ENCODE data around the gene AXIN1.

Gene AXIN1

DNA sequence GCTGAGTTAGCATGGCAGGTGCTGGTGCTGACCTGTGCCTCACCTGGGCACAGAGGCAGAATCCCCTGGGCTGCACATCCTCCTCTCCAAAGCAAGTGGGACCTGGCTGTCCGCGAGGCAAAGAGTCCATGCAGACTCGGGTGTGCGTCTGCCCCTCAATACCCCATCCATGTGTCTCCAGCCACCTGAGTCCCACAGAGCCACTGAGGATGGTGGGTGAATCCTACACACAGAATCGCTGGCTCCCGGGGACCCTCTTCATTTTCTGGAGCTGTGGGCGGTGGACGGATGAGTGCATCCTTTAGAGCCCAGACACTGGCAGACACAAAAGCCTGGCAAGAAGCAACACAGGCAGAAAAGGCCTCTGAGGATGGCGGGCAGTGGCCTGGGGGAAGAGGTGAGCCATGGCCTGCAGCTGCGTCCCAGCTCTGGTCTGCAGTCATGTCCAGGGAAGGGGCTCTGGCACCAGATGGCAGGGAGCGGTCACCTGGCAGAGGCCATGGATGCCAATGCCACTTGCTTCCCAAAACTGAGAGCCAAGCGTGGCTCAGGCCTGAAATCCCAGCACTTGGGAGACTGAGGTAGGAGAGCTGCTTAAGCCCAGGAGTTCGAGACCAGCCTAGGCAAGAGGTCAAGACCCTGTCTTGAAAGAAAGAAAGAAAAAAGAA lies 29.9 kb downstream of the AXIN1 start:
- WGBS, result 96% methylated on average over 13 of the region's 13 CpGs
- H3K9ac ChIP-seq (ENCODE audit: low read depth, low read length), result no peak overlapping the region
- H3K27ac ChIP-seq (ENCODE audit: low read depth, low read length), result no peak overlapping the region
- no peaks in the 10 kb centered on the region for H3K27me3 ChIP-seq (ENCODE audit: insufficient read depth, low read length)
- peaks cover 9% of the 10 kb centered on the region; the same call in 1 of the 2 replicates for H3K4me1 ChIP-seq (ENCODE audit: insufficient read depth, low read length)
- no peak overlapping the region for H3K4me3 ChIP-seq (ENCODE audit: low read length)
- peaks cover 2% of the 10 kb centered on the region; the same call in 1 of the 2 replicates for H3K36me3 ChIP-seq (ENCODE audit: insufficient read depth, low read length)
- no peaks in the 10 kb centered on the region for H3K9me3 ChIP-seq (ENCODE audit: insufficient read depth, low read depth, low read length)

DNA sequence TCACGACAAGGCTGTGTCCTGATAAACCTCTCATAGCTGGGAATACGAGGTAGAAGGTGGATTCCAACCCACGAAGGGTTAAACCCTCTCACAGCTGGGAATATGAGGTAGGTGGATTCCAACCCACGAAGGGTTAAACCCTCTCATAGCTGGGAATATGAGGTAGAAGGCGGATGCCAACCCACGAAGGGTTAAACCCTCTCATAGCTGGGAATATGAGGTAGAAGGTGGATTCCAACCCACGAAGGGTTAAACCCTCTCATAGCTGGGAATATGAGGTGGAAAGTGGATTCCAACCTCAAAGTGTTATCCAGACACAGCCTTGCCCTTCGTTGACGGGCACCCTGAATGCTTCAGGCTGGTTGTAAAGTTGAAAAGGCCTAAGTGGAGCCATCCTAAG lies 31.0 kb downstream of the AXIN1 start:
- H3K9me3 ChIP-seq (ENCODE audit: insufficient read depth, low read depth, low read length), result no peaks in the 10 kb centered on the region
- no peak overlapping the region for H3K4me3 ChIP-seq (ENCODE audit: low read length)
- no peak overlapping the region for H3K9ac ChIP-seq (ENCODE audit: low read depth, low read length)
- H3K4me1 ChIP-seq (ENCODE audit: insufficient read depth, low read length), result peaks cover 6% of the 10 kb centered on the region; the same call in 1 of the 2 replicates
- no peak overlapping the region for H3K27ac ChIP-seq (ENCODE audit: low read depth, low read length)
- H3K27me3 ChIP-seq (ENCODE audit: insufficient read depth, low read length), result no peaks in the 10 kb centered on the region
- peaks cover 2% of the 10 kb centered on the region; the same call in 1 of the 2 replicates for H3K36me3 ChIP-seq (ENCODE audit: insufficient read depth, low read length)
- 81% methylated on average over 8 of the region's 9 CpGs for WGBS

GRCh38 chr16:320206-320605 lies 32.3 kb downstream of the AXIN1 start:
- H3K27ac ChIP-seq (ENCODE audit: low read depth, low read length), result no peak overlapping the region
- peaks cover 6% of the 10 kb centered on the region; the same call in 1 of the 2 replicates for H3K4me1 ChIP-seq (ENCODE audit: insufficient read depth, low read length)
- WGBS, result 92% methylated on average over 5 of the region's 5 CpGs
- no peaks in the 10 kb centered on the region for H3K27me3 ChIP-seq (ENCODE audit: insufficient read depth, low read length)
- H3K4me3 ChIP-seq (ENCODE audit: low read length), result no peak overlapping the region
- no peak overlapping the region for H3K9ac ChIP-seq (ENCODE audit: low read depth, low read length)
- H3K36me3 ChIP-seq (ENCODE audit: insufficient read depth, low read length), result peaks cover 2% of the 10 kb centered on the region; the same call in 1 of the 2 replicates
- H3K9me3 ChIP-seq (ENCODE audit: insufficient read depth, low read depth, low read length), result no peaks in the 10 kb centered on the region

GRCh38 chr16:318628-319027 lies 33.9 kb downstream of the AXIN1 start:
- WGBS, result 69% methylated on average over 22 of the region's 22 CpGs
- no peaks in the 10 kb centered on the region for H3K9me3 ChIP-seq (ENCODE audit: insufficient read depth, low read depth, low read length)
- no peak overlapping the region for H3K4me3 ChIP-seq (ENCODE audit: low read length)
- H3K4me1 ChIP-seq (ENCODE audit: insufficient read depth, low read length), result peaks cover 6% of the 10 kb centered on the region; the same call in 1 of the 2 replicates
- H3K9ac ChIP-seq (ENCODE audit: low read depth, low read length), result no peak overlapping the region
- peak overlapping the region; percentile 65 for H3K27ac ChIP-seq (ENCODE audit: low read depth, low read length)
- no peaks in the 10 kb centered on the region for H3K27me3 ChIP-seq (ENCODE audit: insufficient read depth, low read length)
- peaks cover 15% of the 10 kb centered on the region for H3K36me3 ChIP-seq (ENCODE audit: insufficient read depth, low read length)

- 93% methylated on average over 5 of the region's 5 CpGs for WGBS
- no peaks in the 10 kb centered on the region for H3K27me3 ChIP-seq (ENCODE audit: insufficient read depth, low read length)
- H3K4me3 ChIP-seq (ENCODE audit: low read length), result no peak overlapping the region
- H3K4me1 ChIP-seq (ENCODE audit: insufficient read depth, low read length), result peaks cover 6% of the 10 kb centered on the region; the same call in 1 of the 2 replicates
- H3K9me3 ChIP-seq (ENCODE audit: insufficient read depth, low read depth, low read length), result no peaks in the 10 kb centered on the region
- peaks cover 25% of the 10 kb centered on the region for H3K36me3 ChIP-seq (ENCODE audit: insufficient read depth, low read length)
- H3K27ac ChIP-seq (ENCODE audit: low read depth, low read length), result no peak overlapping the region
- no peak overlapping the region for H3K9ac ChIP-seq (ENCODE audit: low read depth, low read length)
These were observed 34.9 kb downstream of the AXIN1 start for GRCh38 chr16:317583-317982.

DNA sequence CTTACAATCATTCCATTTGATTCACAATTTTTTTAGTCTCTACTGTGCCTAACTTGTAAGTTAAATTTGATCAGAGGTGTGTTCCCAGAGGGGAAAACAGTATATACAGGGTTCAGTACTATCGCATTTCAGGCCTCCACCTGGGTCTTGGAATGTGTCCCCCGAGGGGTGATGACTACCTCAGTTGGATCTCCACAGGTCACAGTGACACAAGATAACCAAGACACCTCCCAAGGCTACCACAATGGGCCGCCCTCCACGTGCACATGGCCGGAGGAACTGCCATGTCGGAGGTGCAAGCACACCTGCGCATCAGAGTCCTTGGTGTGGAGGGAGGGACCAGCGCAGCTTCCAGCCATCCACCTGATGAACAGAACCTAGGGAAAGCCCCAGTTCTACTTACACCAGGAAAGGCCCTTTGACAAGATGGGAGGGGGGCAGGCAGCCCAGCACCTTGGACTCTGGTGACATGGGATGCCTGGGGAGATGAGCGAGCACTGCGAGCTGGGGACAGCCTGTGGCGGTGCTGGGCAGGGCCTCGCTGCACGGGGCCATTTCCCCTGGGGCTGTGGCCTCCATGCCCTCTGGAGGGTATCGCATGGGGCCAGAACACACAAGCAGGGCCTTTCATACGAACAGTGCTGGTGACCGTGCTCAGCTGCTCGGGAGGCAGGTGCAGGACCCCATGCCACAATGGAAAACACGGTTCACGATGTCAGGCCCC lies 35.6 kb downstream of the AXIN1 start:
- no peaks in the 10 kb centered on the region for H3K27me3 ChIP-seq (ENCODE audit: insufficient read depth, low read length)
- peaks cover 32% of the 10 kb centered on the region for H3K36me3 ChIP-seq (ENCODE audit: insufficient read depth, low read length)
- H3K27ac ChIP-seq (ENCODE audit: low read depth, low read length), result no peak overlapping the region
- H3K9me3 ChIP-seq (ENCODE audit: insufficient read depth, low read depth, low read length), result no peaks in the 10 kb centered on the region
- no peak overlapping the region for H3K9ac ChIP-seq (ENCODE audit: low read depth, low read length)
- peaks cover 6% of the 10 kb centered on the region; the same call in 1 of the 2 replicates for H3K4me1 ChIP-seq (ENCODE audit: insufficient read depth, low read length)
- no peak overlapping the region for H3K4me3 ChIP-seq (ENCODE audit: low read length)
- 91% methylated on average over 19 of the region's 19 CpGs for WGBS

DNA sequence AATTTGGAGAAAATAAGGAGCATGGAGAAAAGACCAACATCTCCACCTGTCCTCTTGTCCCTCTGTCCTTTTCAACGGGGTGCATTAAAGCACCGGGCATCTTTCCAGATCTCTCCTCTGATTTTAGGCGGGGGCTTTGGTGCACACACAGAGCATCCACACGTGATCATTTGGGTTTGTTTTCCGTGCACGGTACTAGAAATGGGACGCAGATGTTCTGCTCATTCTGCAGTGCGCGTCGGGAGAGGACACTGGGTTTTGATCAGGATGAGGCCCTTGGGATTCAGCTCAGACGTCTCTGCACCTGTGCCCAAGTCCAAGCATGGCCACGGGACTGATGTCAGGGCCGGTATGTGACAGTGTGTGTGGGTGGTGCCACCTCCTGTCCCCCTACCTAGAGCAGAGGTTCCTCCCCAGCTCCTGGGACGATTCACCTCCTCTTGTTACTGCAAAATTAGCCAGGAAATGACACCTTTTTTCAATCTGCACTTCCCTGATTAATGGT lies 37.7 kb downstream of the AXIN1 start:
- H3K36me3 ChIP-seq (ENCODE audit: insufficient read depth, low read length), result peaks cover 38% of the 10 kb centered on the region

DNA sequence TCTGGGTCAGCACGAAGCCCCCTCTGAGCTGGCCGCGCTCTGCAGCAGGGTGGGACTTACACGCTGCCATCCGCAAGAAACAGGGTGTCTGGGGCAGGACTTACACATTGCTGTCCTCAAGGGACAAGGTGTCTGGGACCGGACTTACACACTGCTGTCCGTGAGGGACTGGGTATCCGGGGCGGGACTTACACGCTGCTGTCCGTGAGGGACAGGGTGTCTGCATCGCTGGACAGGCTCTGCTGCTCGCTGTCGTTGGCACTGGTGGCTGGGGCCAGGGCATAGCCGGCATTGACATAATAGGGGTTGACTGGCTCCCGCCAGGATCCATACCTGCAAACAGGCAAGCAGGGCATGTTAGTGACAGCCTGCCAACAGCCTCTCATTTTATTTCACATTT lies 38.2 kb downstream of the AXIN1 start:
- H3K27ac ChIP-seq (ENCODE audit: low read depth, low read length), result no peak overlapping the region
- H3K4me1 ChIP-seq (ENCODE audit: insufficient read depth, low read length), result peaks cover 6% of the 10 kb centered on the region; the same call in 1 of the 2 replicates
- H3K9ac ChIP-seq (ENCODE audit: low read depth, low read length), result no peak overlapping the region
- H3K36me3 ChIP-seq (ENCODE audit: insufficient read depth, low read length), result peaks cover 41% of the 10 kb centered on the region
- WGBS, result 96% methylated on average over 16 of the region's 16 CpGs
- H3K9me3 ChIP-seq (ENCODE audit: insufficient read depth, low read depth, low read length), result no peaks in the 10 kb centered on the region
- H3K4me3 ChIP-seq (ENCODE audit: low read length), result no peak overlapping the region
- H3K27me3 ChIP-seq (ENCODE audit: insufficient read depth, low read length), result no peaks in the 10 kb centered on the region

More for the DNA sequence above, 37.7 kb downstream of the AXIN1 start:
- no peak overlapping the region for H3K4me3 ChIP-seq (ENCODE audit: low read length)
- no peaks in the 10 kb centered on the region for H3K9me3 ChIP-seq (ENCODE audit: insufficient read depth, low read depth, low read length)
- H3K27me3 ChIP-seq (ENCODE audit: insufficient read depth, low read length), result no peaks in the 10 kb centered on the region
- H3K27ac ChIP-seq (ENCODE audit: low read depth, low read length), result no peak overlapping the region
- no peak overlapping the region for H3K9ac ChIP-seq (ENCODE audit: low read depth, low read length)
- peaks cover 6% of the 10 kb centered on the region; the same call in 1 of the 2 replicates for H3K4me1 ChIP-seq (ENCODE audit: insufficient read depth, low read length)
- 94% methylated on average over 14 of the region's 14 CpGs for WGBS

GRCh38 chr16:311725-312124 lies 40.8 kb downstream of the AXIN1 start:
- peaks cover 63% of the 10 kb centered on the region for H3K36me3 ChIP-seq (ENCODE audit: insufficient read depth, low read length)
- H3K4me3 ChIP-seq (ENCODE audit: low read length), result no peak overlapping the region
- no peaks in the 10 kb centered on the region for H3K4me1 ChIP-seq (ENCODE audit: insufficient read depth, low read length)
- WGBS, result 96% methylated on average over 15 of the region's 15 CpGs
- no peaks in the 10 kb centered on the region for H3K9me3 ChIP-seq (ENCODE audit: insufficient read depth, low read depth, low read length)
- no peak overlapping the region for H3K27ac ChIP-seq (ENCODE audit: low read depth, low read length)
- H3K9ac ChIP-seq (ENCODE audit: low read depth, low read length), result no peak overlapping the region
- H3K27me3 ChIP-seq (ENCODE audit: insufficient read depth, low read length), result no peaks in the 10 kb centered on the region

DNA sequence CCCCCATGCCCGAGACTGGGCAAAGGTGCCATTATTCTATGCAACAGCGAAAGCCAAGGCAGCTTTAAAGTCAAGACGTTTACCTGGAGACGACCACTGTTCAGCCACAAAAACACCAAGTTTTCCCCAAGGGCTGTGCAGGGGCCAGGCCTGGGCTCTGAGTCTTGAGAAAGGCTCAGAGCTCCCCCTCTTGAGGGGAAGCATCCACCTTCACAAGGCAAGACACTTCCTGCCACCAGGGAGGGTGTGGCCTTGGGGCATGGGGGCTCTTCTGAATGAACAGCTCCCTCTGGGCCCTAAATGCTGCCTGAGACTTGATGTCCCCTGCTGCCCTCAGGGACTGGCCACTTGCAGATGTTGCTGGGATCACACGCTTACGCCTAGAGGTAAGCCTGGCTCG lies 43.0 kb downstream of the AXIN1 start:
- Histone ChIP-seq H3K9me3 (ENCODE audit: insufficient read depth, low read depth, low read length) (no peaks in the 10 kb centered on the region), H3K36me3 (ENCODE audit: insufficient read depth, low read length) (peaks cover 62% of the 10 kb centered on the region), H3K27me3 (ENCODE audit: insufficient read depth, low read length) (no peaks in the 10 kb centered on the region), H3K4me3 (ENCODE audit: low read length) (no peak overlapping the region), H3K4me1 (ENCODE audit: insufficient read depth, low read length) (no peaks in the 10 kb centered on the region), H3K9ac (ENCODE audit: low read depth, low read length) (no peak overlapping the region; the same call in 1 of the 2 replicates), H3K27ac (ENCODE audit: low read depth, low read length) (no peak overlapping the region)
- 88% methylated on average over 7 of the region's 7 CpGs for WGBS

- Histone ChIP-seq H3K36me3 (ENCODE audit: insufficient read depth, low read length) (peaks cover 55% of the 10 kb centered on the region), H3K9me3 (ENCODE audit: insufficient read depth, low read depth, low read length) (no peaks in the 10 kb centered on the region), H3K9ac (ENCODE audit: low read depth, low read length) (no peak overlapping the region), H3K27ac (ENCODE audit: low read depth, low read length) (no peak overlapping the region), H3K27me3 (ENCODE audit: insufficient read depth, low read length) (no peaks in the 10 kb centered on the region), H3K4me1 (ENCODE audit: insufficient read depth, low read length) (no peaks in the 10 kb centered on the region), H3K4me3 (ENCODE audit: low read length) (no peak overlapping the region)
- WGBS, result 95% methylated on average over 21 of the region's 21 CpGs
These were observed 44.7 kb downstream of the AXIN1 start for GRCh38 chr16:307691-308312.
